GM21529 (cell line): ENCODE measurements around the gene MAP3K6.
A peak's percentile ranks its signal among the peaks of the same experiment; 100 is the strongest.

Experiments used
- ATAC-seq: cut with Tn5 transposase; IDR thresholded peaks from one replicate; pipeline ENCODE4 v1.9.1; 2021; ENCODE audit not compliant: unreplicated experiment

Gene MAP3K6

GRCh38 chr1:27374362-27375086, 7.8 kb upstream of the MAP3K6 start, which contains the start of gene FCN3:
Gene FCN3 (minus strand): TSS chr1:27374824. CDS start chr1:27374818, 6 bp downstream.
- ATAC-seq, result no peak

GRCh38 chr1:27372808-27373690, 6.3 kb upstream of the MAP3K6 start:
- ATAC-seq, result no peak

GRCh38 chr1:27372022-27372807, 5.5 kb upstream of the MAP3K6 start:
- ATAC-seq, result no peak

- ATAC-seq, result no peak
These were observed 2.3 kb upstream of the MAP3K6 start for GRCh38 chr1:27368869-27369582.

- no peak for ATAC-seq
These were observed 444 bp upstream of the MAP3K6 start for GRCh38 chr1:27367160-27367650.

- ATAC-seq, result peak; percentile 40
These were observed 699 bp downstream of the MAP3K6 start for GRCh38 chr1:27366113-27366410.

- ATAC-seq, result peak; percentile 46
These were observed 1.2 kb downstream of the MAP3K6 start for GRCh38 chr1:27365372-27366112.

- no peak for ATAC-seq
These were observed 1.9 kb downstream of the MAP3K6 start for GRCh38 chr1:27364696-27365371.

GRCh38 chr1:27363766-27364695, 2.7 kb downstream of the MAP3K6 start:
- no peak for ATAC-seq

GRCh38 chr1:27361553-27361952, 5.2 kb downstream of the MAP3K6 start:
- no peak for ATAC-seq

- ATAC-seq, result no peak
These were observed 5.7 kb downstream of the MAP3K6 start for GRCh38 chr1:27361044-27361402.

GRCh38 chr1:27360159-27361043, 6.4 kb downstream of the MAP3K6 start:
- no peak for ATAC-seq

- ATAC-seq, result no peak
These were observed 7.0 kb downstream of the MAP3K6 start for GRCh38 chr1:27359822-27360158.

- no peak for ATAC-seq
These were observed 7.8 kb downstream of the MAP3K6 start for GRCh38 chr1:27358928-27359313.

- ATAC-seq, result no peak
These were observed 8.5 kb downstream of the MAP3K6 start for GRCh38 chr1:27358038-27358927.

GRCh38 chr1:27357281-27358037, 9.3 kb downstream of the MAP3K6 start:
- ATAC-seq, result no peak
